HCT116 (cell line): ENCODE results near the gene NBAS. TPM values are rescaled to one million over a fixed set of nuclear protein-coding genes. Genes with fewer than 3 reads are reported as not detected.

Source experiments
- ATAC-seq: fragments of 200-7000 bp; cut with Tn5 transposase; 2 replicates; pipeline ENCODE4 v1.9.1; 2020; ENCODE audit warnings: mild to moderate bottlenecking, moderate library complexity
- BruUV-seq: library from RNA; stranded (reverse); fragments of 400-500 nt; replicated peaks from 2 replicates; lab custom pipeline; 2021; lab: Mats Ljungman, UMichigan
- CTCF ChIA-PET: fragments of 300-600 bp; sonication (Branson Sonifier 250); formaldehyde crosslinking; loops from one replicate; lab custom pipeline; 2021; ENCODE audit warnings: antibody characterized with exemption; lab: Charles Lee
- POLR2A ChIA-PET: fragments of 300-600, 350-600 bp; sonication (Branson Sonifier 250); formaldehyde crosslinking; loops from one replicate; lab custom pipeline; 2021; ENCODE audit warnings: antibody characterized with exemption; lab: Charles Lee
- RAD21 ChIA-PET, 2 experiments: fragments of 300-600 bp; sonication (Branson Sonifier 250); formaldehyde crosslinking; loops; one replicate each; lab custom pipeline; 2023; ENCODE audit warnings: low total read pairs in 2 of 2; ENCODE audit not compliant: uncharacterized antibody in 2 of 2, unreplicated experiment in 2 of 2, low non-redundant PET in 1 of 2; lab: Charles Lee
- DNase-seq: peaks from one replicate; pipeline ENCODE4 v3.0.0-alpha.2; 2010; ENCODE audit warnings: low read depth, low spot score
- H2AFZ ChIP-seq: fragments of 200-600 bp; shearing (Covaris generic), sonication (generic); 2 replicates; pipeline ENCODE4 v1.6.1; 2017; ENCODE audit warnings: low read depth, mixed run types, mixed read lengths, antibody characterized with exemption, low read length; ENCODE audit not compliant: poor library complexity, severe bottlenecking
- H3K27ac ChIP-seq: 2 replicates; pipeline ENCODE4 v1.5.1; 2012; ENCODE audit warnings: low read depth, low read length
- H3K27me3 ChIP-seq: fragments of 200-600 bp; sonication (generic); 2 replicates; pipeline ENCODE4 v1.6.1; 2016; ENCODE audit warnings: mixed run types, low read length, mixed read lengths; ENCODE audit not compliant: insufficient read depth
- H3K36me3 ChIP-seq, 2 experiments: fragments of 200-500 bp in 1 of 2; fragments of 200-600 bp in 1 of 2; sonication (Bioruptor generic) in 1 of 2; sonication (generic) in 1 of 2; 2 replicates each; pipeline versions ENCODE4 v1.5.1 to v1.6.1; 2014 to 2016; ENCODE audit warnings: low read length in 2 of 2, inconsistent platforms in 1 of 2, mixed read lengths in 1 of 2, mixed run types in 1 of 2; ENCODE audit not compliant: insufficient read depth in 2 of 2, control insufficient read depth in 1 of 2
- H3K4me1 ChIP-seq, 2 experiments: fragments of 200-600 bp in 1 of 2; sonication (generic) in 1 of 2; 2 replicates each; pipeline versions ENCODE4 v1.5.1 to v1.6.1; 2012 to 2017; ENCODE audit warnings: low read length in 2 of 2, inconsistent platforms in 1 of 2, mild to moderate bottlenecking in 1 of 2, mixed read lengths in 1 of 2, mixed run types in 1 of 2, moderate library complexity in 1 of 2; ENCODE audit not compliant: insufficient read depth in 2 of 2, control insufficient read depth in 1 of 2
- H3K4me2 ChIP-seq: fragments of 200-600 bp; sonication (generic); 2 replicates; pipeline ENCODE4 v1.6.1; 2017; ENCODE audit warnings: mixed run types, low read length, mixed read lengths
- H3K4me3 ChIP-seq, 2 experiments: fragments of 200-600 bp in 1 of 2; sonication (generic) in 1 of 2; replicated peaks in 1 of 2; 2 replicates each; pipeline ENCODE4 v1.5.1; 2011 to 2016; ENCODE audit warnings: low read length in 2 of 2, control low read depth in 1 of 2, low read depth in 1 of 2, mild to moderate bottlenecking in 1 of 2, mixed read lengths in 1 of 2, mixed run types in 1 of 2
- H3K79me2 ChIP-seq: fragments of 200-600 bp; sonication (generic); 2 replicates; pipeline ENCODE4 v1.6.1; 2017; ENCODE audit warnings: mild to moderate bottlenecking, mixed run types, low read length, moderate library complexity, mixed read lengths; ENCODE audit not compliant: insufficient read depth
- H3K9ac ChIP-seq: fragments of 200-600 bp; sonication (generic); 2 replicates; pipeline ENCODE4 v1.6.1; 2016; ENCODE audit warnings: low read length, mixed read lengths
- H3K9me2 ChIP-seq: fragments of 200-600 bp; sonication (generic), shearing (Covaris generic); 2 replicates; pipeline ENCODE4 v1.6.1; 2017; ENCODE audit warnings: mixed run types, mild to moderate bottlenecking, moderate library complexity; ENCODE audit not compliant: insufficient read depth
- H3K9me3 ChIP-seq, 2 experiments: fragments of 200-500 bp in 1 of 2; fragments of 200-600 bp in 1 of 2; sonication (Bioruptor generic) in 1 of 2; sonication (generic) in 1 of 2; 2 replicates each; pipeline ENCODE4 v1.6.1; 2014 to 2017; ENCODE audit warnings: low read length in 2 of 2, mixed read lengths in 2 of 2, inconsistent platforms in 1 of 2, low read depth in 1 of 2, mild to moderate bottlenecking in 1 of 2, mixed run types in 1 of 2, moderate library complexity in 1 of 2; ENCODE audit not compliant: control insufficient read depth in 1 of 2, insufficient read depth in 1 of 2
- H4K20me1 ChIP-seq: fragments of 200-600 bp; sonication (generic), shearing (Covaris generic); 2 replicates; pipeline ENCODE4 v1.6.1; 2017; ENCODE audit warnings: mixed run types, mild to moderate bottlenecking, moderate library complexity; ENCODE audit not compliant: insufficient read depth
- ATF3 ChIP-seq: IDR thresholded peaks from 2 replicates; pipeline ENCODE4 v1.6.1; 2012
- CBX3 ChIP-seq: IDR thresholded peaks from 2 replicates; pipeline ENCODE4 v1.6.1; 2012; ENCODE audit warnings: low read depth
- CEBPB ChIP-seq: IDR thresholded peaks from 2 replicates; pipeline ENCODE4 v1.6.1; 2012; ENCODE audit warnings: low read depth
- CTCF ChIP-seq, 3 experiments: fragments of 200-600 bp in 1 of 3; sonication (generic) in 1 of 3; IDR thresholded peaks in 2 of 3; conservative IDR thresholded peaks in 1 of 3; 2 replicates each; pipeline ENCODE4 v1.5.1; 2012 to 2017; ENCODE audit warnings: low read depth in 2 of 3, low read length in 2 of 3, antibody characterized with exemption in 1 of 3, borderline replicate concordance in 1 of 3, control low read depth in 1 of 3, mild to moderate bottlenecking in 1 of 3, mixed read lengths in 1 of 3, mixed run types in 1 of 3, moderate library complexity in 1 of 3; ENCODE audit not compliant: insufficient read depth in 1 of 3
- ELF1 ChIP-seq: IDR thresholded peaks from 2 replicates; pipeline ENCODE4 v1.6.1; 2012; ENCODE audit warnings: low read depth, borderline replicate concordance
- EZH2phosphoT487 ChIP-seq: fragments of 200-600 bp; IDR thresholded peaks from 2 replicates; pipeline ENCODE4 v1.6.1; 2018; ENCODE audit warnings: antibody characterized with exemption, borderline replicate concordance
- FOSL1 ChIP-seq: IDR thresholded peaks from 2 replicates; pipeline ENCODE4 v1.6.1; 2012; ENCODE audit warnings: low read depth
- MAX ChIP-seq: IDR thresholded peaks from 2 replicates; pipeline ENCODE4 v1.6.1; 2012
- POLR2A ChIP-seq: IDR thresholded peaks from 2 replicates; pipeline ENCODE4 v1.7.0; 2011; ENCODE audit warnings: borderline replicate concordance; ENCODE audit not compliant: insufficient read depth, insufficient read length; ENCODE audit errors: extremely low read depth
- POLR2AphosphoS5 ChIP-seq: IDR thresholded peaks from 2 replicates; pipeline ENCODE4 v1.6.1; 2011; ENCODE audit warnings: mild to moderate bottlenecking, low read depth, low read length, moderate library complexity
- RAD21 ChIP-seq: IDR thresholded peaks from 2 replicates; pipeline ENCODE4 v1.6.1; 2012; ENCODE audit warnings: low read depth, mild to moderate bottlenecking
- SP1 ChIP-seq: IDR thresholded peaks from 2 replicates; pipeline ENCODE4 v1.6.1; 2012; ENCODE audit warnings: low read depth
- SRF ChIP-seq: IDR thresholded peaks from 2 replicates; pipeline ENCODE4 v1.6.1; 2012; ENCODE audit warnings: low read depth
- TCF7L2 ChIP-seq: IDR thresholded peaks from 2 replicates; pipeline ENCODE4 v1.7.0; 2011; ENCODE audit warnings: borderline replicate concordance, inconsistent platforms; ENCODE audit not compliant: insufficient read depth, insufficient read length; ENCODE audit errors: extremely low read depth
- ZBTB33 ChIP-seq: IDR thresholded peaks from 2 replicates; pipeline ENCODE4 v1.6.1; 2011; ENCODE audit warnings: mild to moderate bottlenecking, low read length, moderate library complexity; ENCODE audit not compliant: insufficient replicate concordance; ENCODE audit errors: extremely low read depth
- ZNF274 ChIP-seq: fragments of 200-500 bp; sonication (Bioruptor generic); IDR thresholded peaks from 2 replicates; pipeline ENCODE4 v1.6.1; 2014; ENCODE audit warnings: mild to moderate bottlenecking, low read depth, low read length, inconsistent platforms
- intact Hi-C: fragments of 100-400 bp; cut with micrococcal nuclease; formaldehyde crosslinking; loops from 2 replicates; pipeline ENCODE4 v1.10.0; 2022
- total RNA-seq: library from RNA; stranded (reverse); gene quantifications from one replicate; pipeline ENCODE4 v1.2.1, GENCODE V29; 2021; ENCODE audit not compliant: unreplicated experiment

NBAS gene
- total RNA-seq, 1 experiment from 2014 or later: 32.8 TPM

- Histone ChIP-seq H3K27ac (no peak overlapping the region), H2AFZ (no peak overlapping the region), H4K20me1 (no peaks in the 10 kb centered on the region), H3K4me1 (peaks cover 17 to 18% of the 10 kb centered on the region in 2 experiments), H3K79me2 (no peaks in the 10 kb centered on the region), H3K27me3 (no peaks in the 10 kb centered on the region), H3K4me3 (no peak overlapping the region), H3K9ac (no peak overlapping the region), H3K36me3 (no peaks in the 10 kb centered on the region), H3K9me2 (no peaks in the 10 kb centered on the region), H3K9me3 (no peaks in the 10 kb centered on the region), H3K4me2 (no peak overlapping the region)
- no peak for DNase-seq
- intact Hi-C loops: no loop called here
- ChIA-PET CTCF (no interaction called here), RAD21 (no interaction called here), POLR2A (no interaction called here)
- no peak for ATAC-seq
- BruUV-seq: no TSS peak
- TF ChIP-seq FOSL1: no peak
- no peak for TF ChIP-seq ATF3
- no peak for TF ChIP-seq POLR2AphosphoS5
- TF ChIP-seq MAX: no peak
- TF ChIP-seq CEBPB: no peak
- no peak for TF ChIP-seq ZNF274
- no peak for TF ChIP-seq TCF7L2
- TF ChIP-seq EZH2phosphoT487: no peak
Observed at GRCh38 chr2:15181092-15181745, 379.9 kb downstream of the NBAS start.

- Histone ChIP-seq H3K36me3 (no peaks in the 10 kb centered on the region), H3K27me3 (no peaks in the 10 kb centered on the region)
- ChIA-PET POLR2A (no interaction called here), RAD21 (no interaction called here)
- TF ChIP-seq ATF3 (no peak), ELF1 (no peak), SRF (no peak), CEBPB (no peak), ZBTB33 (no peak), SP1 (no peak), CBX3 (no peak), CTCF (IDR thresholded peaks at IDR 0.05 in 2 of 3, conservative IDR thresholded peaks at IDR 0.05 in 1 of 3; ENCODE audit: borderline replicate concordance in 1 of 3, insufficient read depth in 1 of 3, low read depth in 2 of 3, low read length in 2 of 3) (no peak), POLR2A (no peak), EZH2phosphoT487 (no peak), RAD21 (no peak)
- TF ChIP-seq, all 23 proteins: peak for 0
- CTCF ChIA-PET: no interaction called here
- Histone ChIP-seq H3K4me1 (peaks cover 18% of the 10 kb centered on the region in 2 experiments), H3K4me3 (no peak overlapping the region), H2AFZ (no peak overlapping the region), H3K9ac (no peak overlapping the region), H3K4me2 (no peak overlapping the region), H3K27ac (no peak overlapping the region), H3K9me3 (no peaks in the 10 kb centered on the region), H3K79me2 (no peaks in the 10 kb centered on the region), H4K20me1 (no peaks in the 10 kb centered on the region), H3K9me2 (no peaks in the 10 kb centered on the region)
- BruUV-seq: no TSS peak
- ATAC-seq (no peak), DNase-seq (no peak)
- intact Hi-C loops: no loop called here
Observed at GRCh38 chr2:15180379-15180778, 380.8 kb downstream of the NBAS start.
